ENCODE results near the gene COPS6.

DNA sequence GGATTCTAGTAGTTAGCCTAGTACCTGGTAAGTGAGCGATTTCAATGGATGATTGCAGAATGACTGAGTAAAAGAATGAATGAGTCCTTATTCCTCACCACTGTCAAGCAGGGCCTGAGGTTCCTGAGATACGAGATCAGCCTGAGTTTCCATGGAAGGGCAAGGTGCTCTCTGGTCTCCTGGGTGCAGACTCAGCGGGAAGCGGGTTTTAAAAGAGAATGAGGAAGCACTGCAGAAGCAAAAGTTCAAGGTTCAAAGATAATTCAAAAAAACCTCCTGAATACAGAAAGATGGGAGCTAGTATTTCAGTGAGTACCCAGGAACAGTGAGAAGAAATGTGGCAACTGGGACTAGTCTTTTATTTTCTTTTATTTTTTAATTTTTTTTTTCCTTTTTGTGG, 11.6 kb upstream of the COPS6 start:
- no peak for TF ChIP-seq POLR2A (IDR thresholded peaks at IDR 0.05)
- no peak for TF ChIP-seq POLR2AphosphoS5 (IDR thresholded peaks at IDR 0.05)
- TF ChIP-seq, protein P1, sequence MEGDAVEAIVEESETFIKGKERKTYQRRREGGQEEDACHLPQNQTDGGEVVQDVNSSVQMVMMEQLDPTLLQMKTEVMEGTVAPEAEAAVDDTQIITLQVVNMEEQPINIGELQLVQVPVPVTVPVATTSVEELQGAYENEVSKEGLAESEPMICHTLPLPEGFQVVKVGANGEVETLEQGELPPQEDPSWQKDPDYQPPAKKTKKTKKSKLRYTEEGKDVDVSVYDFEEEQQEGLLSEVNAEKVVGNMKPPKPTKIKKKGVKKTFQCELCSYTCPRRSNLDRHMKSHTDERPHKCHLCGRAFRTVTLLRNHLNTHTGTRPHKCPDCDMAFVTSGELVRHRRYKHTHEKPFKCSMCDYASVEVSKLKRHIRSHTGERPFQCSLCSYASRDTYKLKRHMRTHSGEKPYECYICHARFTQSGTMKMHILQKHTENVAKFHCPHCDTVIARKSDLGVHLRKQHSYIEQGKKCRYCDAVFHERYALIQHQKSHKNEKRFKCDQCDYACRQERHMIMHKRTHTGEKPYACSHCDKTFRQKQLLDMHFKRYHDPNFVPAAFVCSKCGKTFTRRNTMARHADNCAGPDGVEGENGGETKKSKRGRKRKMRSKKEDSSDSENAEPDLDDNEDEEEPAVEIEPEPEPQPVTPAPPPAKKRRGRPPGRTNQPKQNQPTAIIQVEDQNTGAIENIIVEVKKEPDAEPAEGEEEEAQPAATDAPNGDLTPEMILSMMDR (IDR thresholded peaks at IDR 0.05) = no peak
- no peak for TF ChIP-seq EP300 (IDR thresholded peaks at IDR 0.05)
